Left forelimb (tissue), 1 donor: ENCODE results near the gene CDKN1C.
"Not testable (repeated sequence)": the region's sequence is repeated elsewhere in the genome, so short reads cannot be mapped to it uniquely, and the experiment has no call there.

Experiments
- DNase-seq: peaks from one replicate; pipeline ENCODE4 v3.0.0-alpha.2; 2018; ENCODE audit warnings: low spot score

Gene CDKN1C

DNA sequence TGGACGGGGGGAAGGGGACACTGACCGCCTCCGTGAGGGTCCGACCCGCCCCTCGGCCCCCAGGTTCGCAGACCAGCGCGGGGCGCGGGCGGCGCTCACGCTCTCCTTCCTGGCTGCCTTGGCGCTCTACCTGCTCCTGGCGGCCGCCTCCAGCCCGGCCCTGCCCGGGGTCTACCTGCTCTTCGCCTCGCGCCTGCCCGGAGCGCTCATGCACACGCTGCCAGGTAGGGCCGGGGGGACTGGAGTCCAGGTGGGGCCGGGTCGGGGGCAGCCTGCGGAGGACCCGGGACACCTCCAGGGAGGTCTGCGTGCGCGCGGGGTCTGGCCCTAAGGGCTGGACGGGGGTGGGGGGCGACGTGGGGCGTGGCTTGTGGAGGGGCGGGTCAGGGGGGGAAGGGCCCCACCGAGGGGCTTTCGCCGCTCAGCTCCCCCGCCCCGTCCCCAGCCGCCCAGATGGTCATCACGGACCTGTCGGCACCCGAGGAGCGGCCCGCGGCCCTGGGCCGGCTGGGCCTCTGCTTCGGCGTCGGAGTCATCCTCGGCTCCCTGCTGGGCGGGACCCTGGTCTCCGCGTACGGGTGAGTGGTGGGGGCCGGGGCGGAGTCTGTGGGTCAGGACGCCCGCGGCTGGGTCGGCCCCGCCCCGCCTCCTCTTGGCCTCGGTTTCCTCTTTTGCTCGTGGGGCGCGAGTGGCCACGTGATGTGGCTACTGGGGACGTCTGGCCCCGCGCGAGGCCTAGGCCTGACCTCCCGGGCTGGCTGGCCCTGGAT lies 23.7 kb upstream of the CDKN1C start:
- no peak for DNase-seq

DNA sequence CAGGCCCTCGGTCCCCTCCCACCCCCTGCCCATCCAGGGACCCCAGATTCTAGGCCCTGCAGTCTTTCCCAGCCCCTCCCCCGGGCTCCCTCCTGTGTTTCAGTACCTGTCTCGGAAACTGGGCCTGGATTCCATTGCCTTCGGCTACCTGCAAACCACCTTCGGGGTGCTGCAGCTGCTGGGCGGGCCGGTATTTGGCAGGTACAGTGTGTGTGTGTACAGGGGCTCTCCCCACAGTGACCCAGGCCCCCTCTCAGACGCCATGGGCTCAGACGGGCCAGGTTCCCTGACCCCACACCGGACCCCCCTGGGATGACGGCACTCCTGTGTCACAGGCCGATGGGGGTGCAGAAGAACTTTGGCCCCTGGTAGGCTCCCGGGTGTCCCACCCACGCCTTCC lies 22.6 kb upstream of the CDKN1C start:
- DNase-seq, result no peak

DNA sequence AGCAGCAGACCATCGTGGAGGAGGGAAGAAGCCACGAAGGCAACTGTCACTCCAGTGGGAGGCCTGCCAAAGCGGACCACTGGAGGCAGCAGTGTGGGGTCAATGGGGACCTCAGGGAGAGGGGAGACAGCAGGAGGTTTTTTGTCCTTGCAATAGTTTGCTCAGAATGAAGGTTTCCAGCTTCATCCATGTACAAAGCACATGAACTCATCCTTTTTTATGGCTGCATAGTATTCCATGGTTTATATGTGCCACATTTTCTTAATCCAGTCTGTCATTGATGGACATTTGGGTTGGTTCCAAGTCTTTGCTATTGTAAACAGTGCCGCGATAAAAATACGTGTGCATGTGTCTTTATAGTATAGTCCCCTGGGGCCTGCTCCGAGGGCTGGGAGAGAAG lies 19.7 kb upstream of the CDKN1C start:
- not testable (repeated sequence) for DNase-seq

DNA sequence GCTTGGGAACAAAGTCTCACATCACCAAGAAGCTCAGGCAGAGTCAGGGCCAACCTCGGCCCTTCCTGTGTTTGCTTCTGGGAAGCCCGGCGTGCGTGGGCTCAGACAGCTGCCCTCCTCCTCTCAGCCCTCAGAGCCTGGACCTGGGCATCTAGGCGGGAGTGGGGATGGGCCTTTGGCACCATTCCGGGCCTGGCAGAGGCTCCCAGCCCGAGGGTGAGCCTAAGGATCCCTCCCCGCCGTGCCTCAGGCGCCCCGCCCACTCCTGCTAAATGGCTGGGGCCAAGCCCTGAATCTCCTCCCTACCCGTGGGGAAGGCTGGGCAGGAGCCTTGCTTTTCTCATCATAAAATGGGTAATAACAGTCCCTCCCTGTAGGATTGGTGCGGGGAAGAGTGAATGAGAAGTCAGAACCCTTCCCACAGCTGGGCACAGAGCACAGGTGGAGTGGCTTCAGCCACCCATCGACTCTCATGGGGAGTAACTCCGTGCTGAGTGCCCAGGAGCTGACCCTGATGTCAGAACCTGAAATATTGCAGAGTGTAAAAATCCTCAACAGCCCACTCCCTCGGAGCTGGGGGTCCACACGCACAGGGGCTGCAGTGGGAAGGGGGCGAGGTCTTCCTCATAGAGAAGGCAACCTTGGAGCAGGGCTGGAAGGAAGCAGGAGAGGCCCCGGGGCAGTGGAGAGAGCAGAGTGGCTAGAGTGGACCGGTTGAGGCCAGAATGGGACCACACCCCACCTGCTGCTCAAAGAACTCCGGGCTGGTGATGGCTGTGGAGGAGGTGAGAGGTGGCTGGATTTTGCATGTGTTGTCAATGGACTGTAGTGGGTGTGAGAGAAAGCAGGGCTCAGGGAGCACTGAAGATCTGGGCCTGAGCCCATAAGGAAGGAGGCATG lies 18.8 kb upstream of the CDKN1C start:
- no peak for DNase-seq

DNA sequence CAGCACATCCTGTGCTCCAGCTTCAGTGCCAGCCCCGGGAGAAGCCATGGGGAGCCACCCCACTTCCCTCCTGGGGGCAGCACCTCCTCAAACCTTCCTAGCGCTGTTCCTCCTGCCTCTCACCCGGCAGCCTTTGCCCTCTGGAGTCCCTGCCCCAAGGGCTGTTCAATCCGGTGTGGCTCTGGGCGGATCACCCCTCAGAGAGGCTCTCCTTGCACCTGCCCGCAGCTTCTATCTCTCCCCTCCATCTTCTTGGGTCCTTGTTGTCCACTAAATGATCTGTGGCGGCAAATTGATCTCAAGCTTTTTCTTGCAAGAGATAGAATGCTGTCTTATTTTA lies 18.1 kb upstream of the CDKN1C start:
- DNase-seq, result no peak

DNA sequence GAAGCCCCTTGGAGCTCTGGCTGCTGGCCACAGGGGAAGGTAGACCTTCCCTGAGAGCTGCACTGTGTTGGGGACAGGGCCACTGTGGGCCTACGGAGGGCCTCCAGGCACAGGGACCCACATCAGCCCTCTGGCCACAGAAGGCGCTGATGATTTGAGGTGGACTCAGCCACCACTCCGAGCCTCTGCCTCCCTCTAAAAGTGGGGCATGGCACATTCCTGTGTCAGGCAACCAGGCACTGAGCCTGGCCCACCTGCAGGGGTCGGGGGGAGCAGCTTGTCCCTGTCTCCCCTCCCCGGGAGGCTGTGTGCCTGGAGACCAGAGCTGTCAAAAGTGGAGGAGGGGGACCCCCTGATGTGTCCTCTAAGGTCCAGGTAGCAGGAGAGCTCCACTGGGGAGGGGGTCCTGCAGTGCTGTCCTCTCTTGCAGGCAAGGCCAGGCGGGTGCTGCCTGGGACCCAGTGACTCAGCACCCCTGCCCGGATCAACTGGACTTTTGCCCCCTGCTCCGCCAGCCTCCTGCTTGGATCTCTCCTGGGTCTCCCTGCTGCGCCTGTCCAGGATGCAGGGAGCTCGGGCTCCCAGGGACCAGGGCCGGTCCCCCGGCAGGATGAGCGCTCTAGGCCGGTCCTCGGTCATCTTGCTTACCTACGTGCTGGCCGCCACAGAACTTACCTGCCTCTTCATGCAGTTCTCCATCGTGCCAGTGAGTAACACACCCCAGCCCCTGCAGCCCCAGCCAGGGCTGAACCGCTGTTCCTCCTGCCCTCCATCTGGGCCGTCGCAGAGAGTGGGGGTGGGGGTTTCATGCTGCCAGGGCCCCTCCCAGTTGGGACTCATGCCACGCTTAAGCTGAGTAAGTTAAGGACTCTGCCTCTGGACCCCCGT lies 17.5 kb upstream of the CDKN1C start:
- no peak for DNase-seq

DNA sequence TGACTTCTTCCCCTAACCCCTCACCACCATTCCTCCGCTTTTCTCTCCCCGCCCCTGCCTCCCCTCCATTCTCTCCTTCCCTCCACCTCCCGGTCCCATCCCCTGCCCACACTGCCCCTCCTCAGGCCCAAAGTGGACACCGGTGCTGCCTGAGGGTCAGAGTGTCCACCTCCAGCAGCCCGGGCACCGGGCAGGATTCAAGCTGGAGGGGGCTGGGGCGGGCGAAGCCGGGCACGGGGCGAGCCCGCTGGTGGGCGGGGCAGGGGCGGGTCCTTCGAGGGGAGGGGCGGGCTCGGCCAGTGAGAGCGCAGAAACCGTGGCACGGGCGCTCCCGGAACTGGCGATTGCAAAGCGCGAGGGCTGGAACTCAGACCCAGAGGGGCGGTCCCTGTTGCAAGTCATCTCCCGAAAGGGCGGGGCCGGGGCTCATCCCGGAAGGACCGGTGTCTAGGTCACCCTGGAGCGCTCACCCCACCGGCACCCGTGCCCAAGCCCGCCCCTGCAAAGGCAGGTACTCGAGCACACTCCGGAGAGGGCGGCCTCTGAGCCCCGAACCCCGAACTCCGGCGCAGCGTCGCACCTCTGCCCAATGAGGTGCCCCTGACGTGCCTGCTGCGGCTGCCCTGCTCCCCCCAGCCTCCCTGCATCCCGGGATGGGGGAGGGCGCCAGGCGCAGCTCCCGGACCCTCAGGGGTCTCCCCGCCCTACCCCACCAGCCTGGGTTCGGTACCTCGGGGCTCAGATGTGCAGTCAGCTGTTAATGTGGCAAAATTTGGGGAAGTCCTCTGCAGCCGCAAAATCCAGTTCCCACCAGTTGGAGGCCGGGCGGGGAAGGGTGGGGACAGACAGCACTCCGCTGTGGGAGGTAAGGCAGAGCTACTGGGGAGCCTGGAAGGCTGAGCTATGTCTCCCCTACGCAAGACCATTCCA lies 16.5 kb upstream of the CDKN1C start:
- peak; percentile 89 for DNase-seq

DNA sequence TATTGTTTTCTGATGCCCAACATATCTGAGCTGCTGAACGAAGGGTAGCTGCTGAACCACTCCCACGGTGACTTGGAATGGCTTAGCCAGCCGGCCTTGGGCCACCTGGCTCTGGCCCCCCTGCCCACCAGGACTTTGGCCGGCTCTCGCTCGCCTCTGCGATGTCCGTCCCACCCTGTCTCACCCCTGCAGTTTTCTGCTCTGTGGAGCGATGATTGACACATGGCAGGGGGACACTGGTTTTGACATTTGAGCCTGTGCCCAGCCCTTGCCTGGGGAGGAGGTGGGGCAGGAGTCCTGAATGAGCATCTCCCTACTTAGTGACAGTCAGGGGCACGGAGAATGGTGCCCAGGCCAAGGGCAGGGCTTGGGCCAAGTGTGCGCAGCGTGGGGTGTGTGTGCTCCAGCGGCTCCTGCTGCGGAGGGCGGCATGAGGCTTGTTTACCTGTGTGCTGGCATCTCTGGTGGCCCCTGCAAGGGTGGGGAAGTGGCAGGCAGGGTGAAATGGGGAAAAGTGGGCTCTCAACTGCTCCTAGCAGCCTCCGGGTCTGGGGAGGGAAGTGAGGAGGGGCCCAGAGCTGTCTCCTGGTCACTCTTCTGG lies 15.7 kb upstream of the CDKN1C start:
- no peak for DNase-seq

DNA sequence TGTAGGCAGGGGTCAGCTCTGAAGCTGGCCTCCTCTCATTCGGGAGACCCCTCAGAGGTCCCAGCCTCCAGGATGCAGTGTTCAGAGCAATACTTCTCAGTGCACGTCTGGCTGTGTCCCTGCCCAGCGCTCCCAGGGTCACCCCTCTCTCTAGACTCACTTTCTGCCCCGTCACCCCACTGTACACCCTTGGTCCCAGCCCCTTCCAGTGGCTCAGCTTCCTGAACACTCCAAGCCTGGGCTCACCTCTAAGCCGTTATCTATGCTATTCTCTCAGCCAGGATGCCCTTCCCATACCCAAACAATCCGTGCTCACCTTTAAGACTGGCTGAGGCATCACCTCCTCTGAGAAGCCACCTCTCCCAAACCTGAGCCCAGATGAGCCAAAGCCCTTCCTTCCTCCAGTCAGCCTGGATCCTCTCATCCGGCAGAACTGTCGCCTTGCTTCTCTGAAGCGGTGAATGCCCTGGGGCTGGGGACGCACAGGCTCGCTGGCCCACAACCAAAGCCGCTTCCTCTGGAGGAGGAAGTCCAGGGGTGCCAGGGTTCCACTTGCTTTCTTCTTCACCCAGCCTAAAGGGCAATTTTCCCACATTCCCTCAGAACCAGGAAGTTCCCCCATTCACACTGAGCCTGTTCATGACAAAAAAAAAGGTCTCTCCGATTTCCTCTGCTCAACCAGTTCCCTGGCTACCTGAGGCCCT lies 13.7 kb upstream of the CDKN1C start:
- no peak for DNase-seq

DNA sequence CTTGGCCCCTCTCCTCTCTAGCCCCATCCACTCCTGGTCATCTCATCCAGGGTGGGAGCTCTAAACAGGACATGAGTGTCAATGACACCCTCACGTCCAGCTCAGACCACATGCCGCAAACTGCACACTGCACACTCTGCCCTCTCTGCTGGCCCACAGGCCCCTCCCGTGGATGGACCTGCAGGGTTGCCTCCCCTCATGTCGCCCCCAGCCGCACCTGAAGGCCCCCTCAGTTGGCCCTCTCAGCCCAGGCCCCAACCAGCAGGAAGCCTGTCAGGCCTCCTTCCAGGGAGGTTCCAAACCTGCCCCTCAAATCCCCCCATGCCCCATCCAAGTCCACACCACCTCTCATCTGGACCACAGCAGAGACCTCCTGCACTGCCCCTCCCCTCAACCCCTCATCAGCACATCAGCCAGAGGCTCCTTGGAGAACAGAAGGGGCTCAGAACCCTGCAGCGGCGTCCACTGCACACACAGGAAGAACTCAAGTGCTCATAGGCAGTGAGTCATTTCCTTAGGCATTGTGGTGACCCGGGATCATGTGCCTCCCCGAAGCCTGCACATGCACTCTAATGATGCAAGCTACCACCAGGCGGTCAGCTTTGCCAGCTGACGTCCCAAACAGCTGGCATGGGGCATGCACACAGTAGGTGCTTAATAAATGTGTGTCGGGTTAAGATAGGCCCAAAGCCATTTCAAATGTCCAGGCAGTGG lies 12.9 kb upstream of the CDKN1C start:
- DNase-seq, result no peak

DNA sequence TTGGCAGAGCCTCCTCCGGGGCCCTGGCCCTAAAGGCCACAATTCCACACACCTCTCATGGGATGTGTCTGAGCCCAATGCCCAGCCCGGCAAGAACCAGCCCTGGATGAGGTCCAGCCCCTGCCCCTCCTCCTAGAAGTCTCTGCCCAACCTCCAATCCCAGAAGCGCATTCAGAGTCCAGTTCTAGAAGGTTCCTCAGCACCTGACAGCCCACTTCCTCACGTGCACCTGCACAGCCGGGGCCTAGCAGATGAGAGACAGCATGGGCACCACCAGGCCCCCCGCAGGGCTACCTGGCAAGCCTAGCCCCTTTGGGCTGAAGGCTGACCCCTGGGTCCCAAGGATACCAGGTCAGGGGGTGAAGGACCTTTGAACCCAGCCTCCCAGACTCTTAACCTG lies 11.5 kb upstream of the CDKN1C start:
- no peak for DNase-seq

DNA sequence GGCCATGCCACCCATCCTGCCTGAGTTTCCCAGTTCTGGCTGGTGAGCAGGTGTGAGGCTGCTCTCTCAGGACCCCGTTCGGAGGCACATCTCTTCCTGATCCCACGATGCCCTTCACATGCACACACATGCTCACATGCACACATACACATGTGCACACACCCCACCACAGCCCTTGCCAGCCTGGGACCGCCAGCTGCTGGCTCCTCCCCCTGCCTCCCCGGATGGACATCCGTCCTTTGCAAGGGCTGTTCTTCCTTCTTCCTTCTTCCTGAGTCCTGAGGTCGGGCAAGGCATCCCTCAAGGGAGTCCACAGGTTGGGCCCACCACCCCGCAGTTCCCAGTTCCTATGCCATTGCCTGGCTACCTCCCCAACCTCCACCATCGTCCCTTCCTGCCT lies 10.5 kb upstream of the CDKN1C start:
- no peak for DNase-seq

DNA sequence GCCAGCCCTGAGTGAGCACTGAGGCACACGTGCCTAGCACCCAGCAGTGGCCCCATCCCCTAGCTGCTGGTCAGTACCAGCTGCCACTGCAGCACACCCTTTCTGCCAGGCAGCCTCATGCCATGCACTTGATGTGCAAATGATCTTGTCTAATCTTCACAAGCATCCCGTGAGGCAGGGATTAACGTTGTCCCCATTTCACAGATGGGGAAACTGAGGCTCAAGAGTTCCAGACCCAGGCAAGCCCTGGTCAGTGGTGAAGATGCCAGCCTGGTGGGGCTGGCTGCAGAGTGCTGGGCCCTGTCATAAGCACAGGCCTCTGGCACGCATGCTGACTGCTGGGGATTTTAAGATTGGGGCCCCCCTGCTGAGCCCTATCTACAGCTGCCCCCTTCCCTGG lies 8.4 kb upstream of the CDKN1C start:
- DNase-seq, result no peak

DNA sequence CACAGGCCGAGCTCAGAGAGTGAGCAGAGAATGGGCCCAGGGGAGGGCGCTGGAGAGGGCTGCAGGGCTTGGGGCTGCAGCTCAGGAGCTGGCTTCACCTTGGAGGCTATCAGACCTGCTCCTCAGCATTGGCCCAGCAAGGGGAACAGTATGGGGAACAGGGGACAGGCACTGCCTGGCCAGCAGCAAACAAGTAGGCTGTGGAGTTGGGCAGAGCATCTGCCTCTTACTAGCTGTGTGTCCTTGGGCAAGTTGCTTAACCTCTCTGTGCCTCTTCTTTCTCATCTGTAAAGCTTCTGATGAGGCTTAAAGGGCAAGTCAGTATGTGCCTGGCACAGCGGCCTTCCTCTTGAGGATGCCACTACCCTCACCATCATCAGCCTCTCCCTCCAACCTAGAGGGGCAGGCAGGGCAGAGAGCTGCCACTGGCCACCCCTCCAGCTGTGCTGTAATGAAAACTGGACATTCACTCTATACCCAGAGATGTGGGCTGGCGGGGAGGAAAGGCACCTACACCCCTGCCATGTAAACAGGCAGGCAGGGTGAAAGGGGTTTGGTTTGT lies 7.5 kb upstream of the CDKN1C start:
- no peak for DNase-seq

DNA sequence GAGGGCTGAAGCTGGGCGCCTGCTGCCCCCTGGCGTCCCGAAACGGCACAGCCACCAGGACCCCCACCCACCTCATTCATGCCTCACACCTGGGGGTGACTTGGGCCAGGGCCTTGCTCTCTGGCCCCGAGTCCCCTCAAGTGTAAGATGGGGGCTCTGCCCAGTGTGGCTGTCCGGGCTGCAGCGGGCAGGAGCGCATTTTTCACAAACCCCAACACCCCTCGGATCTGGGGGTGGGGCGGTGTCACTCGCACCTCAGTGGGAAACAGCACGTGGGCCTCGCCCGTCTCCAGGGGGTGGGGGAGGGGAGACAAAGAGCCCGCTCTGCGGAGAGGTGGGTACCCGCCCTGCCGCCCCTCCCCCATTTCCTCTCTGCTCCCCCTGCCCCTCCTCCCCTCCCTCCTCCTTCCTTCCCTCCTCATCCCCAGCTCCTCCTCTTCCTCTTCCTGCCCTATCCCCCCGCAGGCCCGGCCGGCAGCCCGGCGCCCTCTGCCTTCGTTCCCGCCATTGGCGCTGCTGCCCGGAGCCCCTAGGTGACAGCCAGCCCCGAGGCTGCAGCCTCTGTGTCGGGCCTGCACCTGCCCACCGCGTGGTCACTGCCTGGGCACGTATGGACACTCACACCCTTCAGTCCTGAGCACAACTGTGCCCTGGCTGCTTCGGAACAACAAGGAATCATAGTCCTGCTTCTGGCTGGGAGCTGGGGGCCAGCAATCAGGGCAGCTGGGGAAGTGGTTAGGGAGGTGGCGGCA lies 6.8 kb upstream of the CDKN1C start:
- peak; percentile 86 for DNase-seq

DNA sequence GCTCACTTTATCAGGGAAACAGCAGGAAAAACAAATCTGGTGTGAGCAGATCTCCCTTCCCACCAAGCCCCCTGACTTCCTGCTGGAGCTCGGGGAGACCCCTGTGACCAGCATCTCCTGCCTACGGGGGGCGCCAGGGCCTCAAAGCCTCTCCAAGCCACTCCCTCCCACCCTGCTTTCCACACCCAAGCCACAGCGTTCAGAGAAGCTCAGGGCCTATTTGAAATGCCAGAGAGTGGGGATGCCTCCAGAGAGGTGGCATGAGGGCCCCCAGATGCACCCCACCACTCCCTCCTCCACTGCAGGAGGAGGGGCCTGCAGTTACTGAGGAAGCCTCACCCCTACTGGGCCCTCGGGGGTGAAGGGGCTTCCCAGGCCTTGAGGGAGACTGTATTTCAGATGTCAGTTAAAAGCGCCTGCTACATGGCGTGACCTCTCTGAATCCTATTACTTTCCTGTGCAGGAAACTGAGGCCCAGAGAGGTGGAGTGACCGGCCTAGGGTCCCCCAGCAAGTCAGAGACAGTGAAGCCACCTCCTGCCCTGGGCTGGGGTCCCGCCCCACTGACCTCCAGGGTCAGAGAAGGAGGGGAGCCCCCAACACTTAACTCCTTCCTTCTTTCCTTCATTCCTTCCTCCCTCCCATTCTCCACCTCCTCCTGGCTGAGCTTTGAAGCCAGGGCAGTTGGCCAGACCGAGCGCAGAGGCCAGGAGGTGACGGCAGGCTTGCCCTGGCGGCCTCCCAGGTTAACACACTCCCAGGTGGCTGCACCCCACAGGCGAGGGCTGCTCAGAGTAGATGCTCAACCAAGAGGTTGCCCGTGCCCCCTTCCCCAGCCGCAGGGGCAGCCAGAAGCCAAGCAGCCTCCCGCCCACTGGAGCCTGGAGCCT lies 6.0 kb upstream of the CDKN1C start:
- no peak for DNase-seq

DNA sequence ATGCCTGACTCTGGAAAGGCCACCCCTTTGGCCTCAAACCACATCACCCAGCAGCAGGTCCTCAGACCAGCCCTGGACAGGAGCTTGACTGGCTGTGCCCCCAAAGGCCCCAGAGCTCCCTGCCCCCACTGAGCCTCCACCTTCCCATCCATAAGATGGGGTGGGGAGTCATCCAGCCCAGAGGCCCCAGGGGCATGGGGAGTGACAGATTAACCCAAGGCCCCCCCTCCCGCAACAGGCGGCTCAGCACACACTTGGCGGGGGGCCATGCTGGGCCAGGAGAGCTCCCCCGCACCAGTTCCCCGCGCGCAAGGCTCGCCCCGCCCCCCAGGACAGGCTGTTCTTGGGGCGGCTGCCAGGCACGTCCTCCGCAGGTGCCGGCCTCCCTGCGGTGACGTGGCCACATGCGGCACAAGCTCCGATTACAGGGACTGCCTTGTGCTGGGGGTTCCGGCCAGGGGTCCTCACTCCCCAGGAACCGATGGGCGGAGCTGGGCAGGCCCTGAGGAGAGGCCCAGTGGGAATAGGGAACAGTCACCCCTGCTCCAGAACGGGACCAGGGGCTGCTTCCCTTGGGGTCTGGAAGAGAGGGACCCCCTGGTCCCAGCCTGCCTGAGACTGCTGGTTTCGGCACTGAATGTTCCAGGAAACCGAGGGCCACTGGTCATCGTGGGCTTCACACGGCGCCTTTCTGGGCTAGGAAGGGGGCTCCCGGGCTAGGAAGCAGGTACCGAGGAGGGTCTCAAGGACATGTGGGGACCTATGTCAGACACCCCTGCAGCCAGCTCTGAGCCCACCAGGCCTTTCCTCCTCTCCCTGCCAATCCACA lies 5.1 kb upstream of the CDKN1C start:
- peak; percentile 88 for DNase-seq
